NT2/D1 (cell line): ENCODE data around the gene FTO.

Experiments
- YY1 ChIP-seq: IDR thresholded peaks from 2 replicates; pipeline ENCODE4 v1.6.1; 2011; ENCODE audit not compliant: insufficient read length, insufficient read depth
- ZNF274 ChIP-seq: IDR thresholded peaks from 2 replicates; pipeline ENCODE4 v1.6.1; 2011; ENCODE audit warnings: mild to moderate bottlenecking, low read depth, low read length

GRCh38 chr16:54159490-54160080, 455.6 kb downstream of the FTO start:
- TF ChIP-seq YY1 = no peak
- TF ChIP-seq ZNF274 = no peak
